8988T (cell line): Measurements from ENCODE around the gene TOB1.
"Not testable (repeated sequence)": the region's sequence is repeated elsewhere in the genome, so short reads cannot be mapped to it uniquely, and the experiment has no call there.

ENCODE experiments used
- DNase-seq: peaks from one replicate; pipeline ENCODE4 v3.0.0; 2011

TOB1 gene

GRCh38 chr17:50898369-50899004, 32.3 kb upstream of the TOB1 start:
- no peak for DNase-seq

DNA sequence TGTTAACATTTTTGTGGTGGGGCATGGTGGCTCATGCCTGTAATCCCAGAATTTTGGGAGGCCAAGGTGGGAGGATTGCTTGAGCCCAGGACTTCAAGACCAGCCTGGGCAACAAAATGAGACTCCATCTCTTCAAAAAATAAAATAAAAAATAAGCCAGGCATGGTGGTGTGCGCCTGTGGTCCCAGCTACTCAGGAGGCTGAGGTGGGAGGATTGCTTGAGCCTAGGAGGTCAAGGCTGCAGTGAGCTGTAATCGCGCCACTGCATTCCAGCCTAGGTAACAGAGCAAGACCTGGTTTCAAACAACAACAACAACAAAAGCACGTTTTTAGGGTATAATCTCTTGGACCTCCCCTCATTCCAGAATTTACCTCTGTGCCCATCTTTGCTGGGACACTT, 28.4 kb upstream of the TOB1 start:
- not testable (repeated sequence) for DNase-seq

DNA sequence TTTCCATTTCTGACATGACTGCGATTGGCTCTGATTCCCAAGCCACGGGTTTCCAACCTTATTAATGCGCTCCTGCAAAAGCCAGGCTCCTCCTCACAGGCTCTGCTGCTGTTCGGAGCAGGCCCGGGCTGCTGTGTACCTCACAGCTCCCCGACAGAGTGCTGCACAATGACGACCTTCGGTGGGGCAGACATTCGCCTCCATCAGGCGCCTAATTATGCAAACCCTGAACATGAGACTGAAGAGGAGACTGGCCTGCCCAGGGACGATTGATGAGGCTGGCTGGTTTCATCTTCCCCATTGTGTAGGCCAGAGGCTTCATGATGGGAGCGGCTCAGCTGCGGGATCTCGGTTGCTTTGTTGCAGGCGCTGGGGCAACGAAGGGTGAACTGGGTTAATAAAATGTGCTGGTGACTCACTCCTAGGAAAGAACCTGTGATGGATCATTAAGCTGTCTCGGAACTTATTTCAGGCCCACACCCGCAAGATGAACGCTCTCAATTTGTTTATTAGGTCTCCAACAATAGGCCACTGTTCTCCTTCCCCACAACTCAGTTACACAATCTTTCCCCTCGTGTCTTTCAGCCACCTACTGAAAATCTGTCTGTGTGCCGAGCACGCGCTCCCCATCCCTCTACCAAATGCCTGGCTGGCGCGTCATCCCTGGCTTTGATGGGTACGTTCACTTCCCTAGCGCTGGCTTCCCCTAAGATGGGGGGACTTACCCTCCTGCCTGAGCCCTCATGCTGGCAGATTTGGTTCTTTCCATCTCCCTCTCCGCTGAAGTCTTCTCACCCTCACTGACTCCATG, 27.2 kb upstream of the TOB1 start:
- DNase-seq: no peak

DNA sequence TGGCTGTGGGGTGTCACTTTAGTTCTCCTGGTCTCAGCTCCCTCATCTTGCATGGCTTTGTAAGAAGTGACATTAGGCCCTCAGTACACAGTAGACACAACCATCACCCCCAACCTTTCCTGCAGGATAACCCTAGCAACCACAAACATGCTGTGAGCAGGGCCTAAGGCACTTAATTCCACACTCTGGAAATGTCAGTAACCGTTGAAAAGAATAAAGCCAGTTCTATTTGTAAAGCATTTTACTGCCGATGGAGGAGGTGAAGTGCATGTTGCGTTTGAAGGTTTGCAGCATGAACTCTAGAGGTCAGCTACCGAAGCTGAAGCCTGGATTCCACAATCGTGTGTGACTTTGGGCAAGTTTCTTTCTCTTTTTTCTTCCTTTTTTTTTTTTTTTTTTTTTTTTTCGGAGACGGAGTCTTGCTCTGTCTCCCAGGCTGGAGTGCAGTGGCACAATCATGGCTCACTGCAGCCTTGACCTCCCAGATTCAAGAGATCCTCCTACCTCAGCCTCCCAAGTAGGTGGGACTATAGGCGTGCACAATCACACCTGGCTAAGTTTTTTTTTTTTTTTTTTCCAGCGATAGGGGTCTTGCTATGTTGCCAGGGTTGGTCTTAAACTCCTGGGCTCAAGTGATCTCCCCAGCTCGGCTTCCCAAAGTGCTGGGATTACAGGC, 26.1 kb upstream of the TOB1 start:
- DNase-seq: no peak

DNA sequence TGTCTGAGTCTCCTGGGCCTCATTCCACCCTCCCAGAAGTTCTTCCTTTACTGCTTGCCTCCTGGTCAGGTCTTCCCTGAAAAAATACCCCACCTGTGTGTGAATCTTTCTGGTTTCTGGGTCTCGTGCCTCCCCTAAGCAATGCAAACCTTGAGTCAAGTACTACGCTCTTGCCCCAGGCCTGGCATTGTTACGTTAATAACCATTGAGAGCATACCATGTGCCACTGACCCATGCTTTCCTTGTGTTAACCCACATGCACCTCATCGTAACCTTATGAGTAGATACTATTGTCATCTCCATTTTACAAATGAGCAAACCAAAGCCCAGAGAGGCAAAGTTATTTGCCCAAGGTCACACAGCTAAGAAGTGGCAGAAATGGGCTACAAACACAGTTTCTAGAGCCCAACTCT, 25.4 kb upstream of the TOB1 start:
- no peak for DNase-seq

GRCh38 chr17:50890675-50891516, 24.7 kb upstream of the TOB1 start:
- DNase-seq: no peak

DNA sequence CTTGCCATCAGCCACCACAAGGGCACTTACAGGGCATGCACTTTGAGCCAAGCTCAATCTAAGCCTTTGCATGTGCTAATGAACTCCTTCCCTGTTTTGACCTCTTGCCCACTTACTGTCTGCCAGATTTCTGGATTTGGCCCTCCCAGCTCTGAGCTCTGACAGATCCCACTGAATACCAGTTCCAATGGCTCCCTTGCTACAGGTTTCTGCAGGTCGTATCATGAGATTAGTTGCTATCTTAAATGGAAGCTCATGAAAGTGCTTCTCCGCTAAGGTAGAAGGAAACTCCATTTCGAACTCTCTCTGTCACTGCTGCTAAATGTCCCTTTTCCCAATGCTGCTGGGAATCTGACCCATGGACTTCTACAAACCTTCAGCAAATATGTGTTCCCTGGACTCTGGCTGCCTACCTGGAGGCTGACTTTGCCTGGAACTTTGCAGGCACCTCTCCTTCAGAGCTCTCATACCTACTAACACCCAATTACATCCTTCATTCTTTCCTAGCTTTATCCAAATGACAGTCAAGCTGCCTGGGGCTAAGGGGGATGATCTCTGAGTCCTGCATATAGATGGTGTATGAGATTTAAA, 23.5 kb upstream of the TOB1 start:
- DNase-seq: no peak

DNA sequence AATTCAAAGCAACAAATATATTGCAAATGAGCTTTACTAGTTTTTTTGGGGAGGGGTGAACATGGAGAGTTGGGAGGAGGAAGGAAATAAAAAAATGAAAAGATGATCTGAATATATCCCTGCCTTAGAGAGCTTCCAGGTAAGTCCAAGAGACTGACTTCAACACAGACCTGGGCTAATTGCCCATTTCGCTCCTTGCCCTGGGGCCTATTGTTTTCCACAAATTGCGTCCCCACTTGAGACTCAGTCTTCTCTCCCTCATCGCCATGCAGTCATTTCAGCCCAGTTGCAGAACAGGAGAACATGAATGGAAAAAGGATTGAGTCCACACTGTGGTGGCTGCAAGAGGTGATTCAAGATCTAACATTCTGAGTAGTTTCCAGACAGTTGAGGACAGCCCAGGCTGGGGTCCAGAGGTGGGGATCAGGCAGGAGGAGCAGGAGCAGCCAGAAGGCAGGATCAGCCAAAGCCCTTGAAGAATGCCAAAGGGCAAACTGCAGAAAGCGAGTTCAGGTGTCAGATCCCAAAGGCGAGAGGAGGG, 21.6 kb upstream of the TOB1 start:
- no peak for DNase-seq

DNA sequence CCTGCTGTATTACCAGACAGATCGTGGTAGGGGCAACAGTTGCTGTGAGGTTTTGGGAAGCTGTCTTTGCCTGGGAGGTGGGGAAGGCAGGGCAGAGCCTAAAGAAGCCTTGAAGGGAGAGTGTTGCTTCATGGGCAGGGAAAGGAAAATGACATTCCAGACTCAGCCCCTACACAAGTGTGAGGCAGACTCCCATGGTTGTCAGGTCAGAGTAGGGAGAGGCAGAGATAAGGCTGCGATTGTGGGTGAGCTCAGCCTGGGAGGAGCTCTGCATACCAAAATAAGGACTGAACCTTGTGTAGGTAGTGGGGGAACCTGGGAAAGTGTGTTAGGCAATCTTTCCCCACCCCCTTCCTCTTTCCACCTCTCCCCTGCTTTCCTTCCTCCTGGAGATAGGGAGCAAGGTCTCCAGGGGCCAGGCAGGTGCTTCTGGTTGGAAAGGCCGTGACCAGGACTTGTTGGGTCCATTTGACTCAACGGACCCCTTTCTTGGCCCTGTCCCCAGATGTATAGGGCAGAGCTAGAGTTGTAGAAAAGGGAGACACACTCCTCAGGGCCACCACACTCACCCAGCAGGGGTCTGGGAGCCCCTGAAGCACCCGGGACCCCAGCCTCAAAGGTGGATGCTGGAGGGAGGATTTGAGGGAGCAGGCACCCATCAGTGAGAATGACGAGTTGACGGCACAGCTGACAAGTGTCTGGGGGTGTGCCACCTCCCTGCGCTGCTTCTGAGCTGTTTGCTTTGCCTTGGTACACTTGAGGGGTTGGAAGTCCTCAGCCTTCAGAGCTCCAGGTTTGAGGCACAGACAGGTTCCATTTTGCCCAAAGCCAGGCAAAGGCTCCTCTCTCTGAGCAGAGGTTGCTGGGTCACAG, 18.5 kb upstream of the TOB1 start:
- no peak for DNase-seq

- DNase-seq: no peak
Observed at GRCh38 chr17:50883850-50884438, 17.8 kb upstream of the TOB1 start.

- DNase-seq: peak; percentile 39
Observed at GRCh38 chr17:50882851-50883250, 16.7 kb upstream of the TOB1 start.

- DNase-seq: no peak
Observed at GRCh38 chr17:50881182-50881581, 15.0 kb upstream of the TOB1 start.

DNA sequence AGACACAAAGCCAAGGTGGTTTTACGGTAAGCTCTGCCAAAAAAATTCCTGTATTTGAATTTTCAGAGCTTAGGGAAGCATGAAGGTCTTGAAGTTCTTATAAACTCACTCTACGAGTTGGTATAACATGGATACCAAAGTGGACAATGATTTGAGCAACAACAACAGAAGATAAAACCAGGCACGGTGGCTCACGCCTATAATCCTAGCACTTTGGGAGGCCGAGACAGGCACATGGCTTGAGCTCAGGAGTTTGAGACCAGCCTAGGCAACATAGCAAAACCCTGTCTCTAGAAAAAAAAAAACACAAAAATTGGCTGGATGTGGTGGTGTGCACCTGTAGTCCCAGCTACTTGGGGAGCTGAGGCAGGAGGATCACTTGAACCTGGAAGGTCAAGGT, 12.9 kb upstream of the TOB1 start:
- no peak for DNase-seq

DNA sequence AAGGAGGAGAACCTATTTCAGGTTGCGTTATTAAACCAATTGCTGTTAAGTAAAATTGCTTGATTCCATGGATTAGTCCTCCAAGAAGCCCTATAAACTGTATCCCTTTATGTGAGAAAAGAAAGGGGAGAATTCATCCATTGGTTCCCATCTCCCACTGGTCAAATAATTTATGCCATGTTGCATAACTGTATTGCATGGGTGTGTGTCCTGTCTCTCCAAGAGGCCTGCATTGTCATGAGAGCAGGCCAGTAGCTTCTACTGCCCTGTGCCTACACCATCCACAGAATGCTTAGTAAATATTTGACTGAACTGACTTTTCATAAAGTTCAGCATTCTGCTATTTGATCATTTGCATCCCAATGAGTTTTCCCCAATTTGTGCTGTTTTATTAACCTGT, 11.7 kb upstream of the TOB1 start:
- DNase-seq: no peak

DNA sequence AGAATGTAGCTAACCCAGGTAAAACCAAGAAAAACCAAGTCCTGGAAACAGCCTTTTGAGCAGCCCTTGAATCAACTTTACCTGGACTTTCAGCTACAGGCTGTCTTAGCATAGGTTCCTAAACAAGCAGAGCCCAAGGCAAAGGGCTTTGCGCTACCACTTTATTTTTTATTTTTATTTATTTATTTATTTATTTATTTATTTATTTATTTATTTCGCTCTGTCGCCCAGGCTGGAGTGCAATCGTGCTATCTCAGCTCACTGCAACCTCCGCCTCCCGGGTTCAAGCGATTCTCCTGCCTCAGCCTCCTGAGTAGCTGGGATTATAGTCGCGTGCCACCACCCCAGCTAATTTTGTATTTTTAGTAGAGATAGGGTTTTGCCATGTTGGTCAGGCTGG, 10.9 kb upstream of the TOB1 start:
- not testable (repeated sequence) for DNase-seq

DNA sequence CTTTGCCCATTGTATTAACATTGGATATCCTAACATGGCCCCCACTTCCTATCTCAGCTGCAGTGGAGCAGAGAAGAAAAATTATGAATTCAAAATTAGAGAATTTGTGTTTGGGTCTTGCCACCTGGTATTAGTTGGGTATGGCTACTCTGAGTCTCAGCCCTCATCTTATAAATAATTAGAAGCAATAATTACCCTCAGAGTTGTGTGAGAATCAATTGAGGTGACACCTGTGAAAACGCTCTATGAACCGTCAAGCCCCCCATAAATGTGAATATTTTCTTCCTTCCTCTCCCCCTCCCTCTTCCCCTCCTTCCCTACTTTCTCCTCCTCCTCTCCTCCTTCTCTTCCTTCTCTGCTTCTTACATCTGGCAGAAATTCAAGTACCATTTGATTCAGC, 8.9 kb upstream of the TOB1 start:
- DNase-seq: no peak

DNA sequence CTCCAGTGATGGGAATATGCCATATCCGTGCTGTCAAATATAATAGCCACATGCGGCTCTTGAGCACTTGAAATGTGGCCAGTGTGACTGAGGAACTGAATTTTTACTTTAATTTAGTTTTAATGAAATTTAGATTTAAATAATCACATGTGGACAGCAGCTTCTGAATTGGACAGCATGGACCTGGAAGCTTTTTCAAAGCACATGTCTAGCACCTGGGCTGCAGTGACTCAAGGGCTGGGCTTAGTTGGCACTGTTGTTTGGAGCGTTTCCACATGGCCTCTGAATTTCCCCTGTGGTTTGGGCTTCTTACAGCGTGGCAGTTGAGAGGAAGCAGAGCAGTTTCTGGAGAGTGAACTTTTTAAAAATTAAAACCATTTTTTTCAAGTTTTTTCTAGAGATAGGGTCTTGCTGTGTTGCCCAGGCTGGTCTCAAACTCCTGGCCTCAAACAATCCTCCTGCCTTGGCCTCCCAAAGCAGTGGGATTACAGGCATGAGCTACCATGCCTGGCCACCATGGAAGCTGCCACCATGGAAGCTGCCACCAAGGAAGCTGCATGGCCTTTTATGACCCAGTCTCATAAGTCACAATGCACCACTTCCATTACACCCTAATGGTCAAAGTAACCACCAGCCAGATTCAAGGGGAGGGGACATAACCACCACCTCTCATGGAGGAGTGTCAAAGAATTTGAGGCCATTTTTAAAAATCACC, 6.7 kb upstream of the TOB1 start:
- DNase-seq: no peak

- DNase-seq: no peak
Observed at GRCh38 chr17:50871898-50872297, 5.7 kb upstream of the TOB1 start.

DNA sequence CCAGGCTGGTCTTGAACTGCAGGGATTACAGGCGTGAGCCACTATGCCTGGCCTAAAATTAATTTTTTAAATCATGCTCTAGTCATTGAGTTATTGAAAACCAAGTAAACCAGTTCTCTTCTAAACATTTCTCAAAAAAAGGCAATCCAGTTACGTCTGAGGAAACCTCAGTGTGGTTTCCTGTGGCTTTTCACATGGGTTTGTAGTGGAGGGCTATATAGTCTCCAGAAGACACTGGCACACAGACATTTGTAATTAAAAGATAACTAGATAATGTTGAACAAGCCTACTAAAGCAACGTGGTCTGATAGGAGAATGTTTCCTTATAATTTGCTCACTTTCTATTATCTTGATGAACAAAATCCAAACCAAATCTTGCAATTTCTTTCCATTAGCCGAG, 5.2 kb upstream of the TOB1 start:
- no peak for DNase-seq

GRCh38 chr17:50868602-50869001, 2.4 kb upstream of the TOB1 start:
- no peak for DNase-seq

GRCh38 chr17:50868140-50868438, 1.9 kb upstream of the TOB1 start:
- DNase-seq: no peak
